ENCODE measurements around the gene STK10.

DNA sequence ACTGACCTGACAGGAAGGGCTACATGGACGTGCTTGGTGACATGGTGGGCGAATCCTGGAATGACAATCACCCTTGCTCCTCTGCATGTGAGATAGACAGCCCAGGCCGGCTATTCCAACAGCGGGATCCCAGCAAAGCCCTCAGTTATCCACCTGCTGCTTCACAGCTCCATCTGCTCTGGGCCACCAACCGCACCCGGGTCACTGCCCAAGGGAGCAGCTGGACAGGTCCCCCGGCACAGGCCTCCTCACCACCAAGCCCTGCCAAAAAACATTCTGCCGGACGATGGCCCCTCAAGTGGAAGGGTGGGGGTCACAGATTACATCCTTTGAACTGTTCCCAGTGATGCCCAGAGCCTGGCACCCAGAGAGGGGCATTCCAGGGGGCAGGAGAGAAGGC, 39.6 kb downstream of the STK10 start:
- no peak for TF ChIP-seq POLR2A (IDR thresholded peaks at IDR 0.05)
- no peak for TF ChIP-seq POLR2AphosphoS5 (IDR thresholded peaks at IDR 0.05)
- TF ChIP-seq, protein P1, sequence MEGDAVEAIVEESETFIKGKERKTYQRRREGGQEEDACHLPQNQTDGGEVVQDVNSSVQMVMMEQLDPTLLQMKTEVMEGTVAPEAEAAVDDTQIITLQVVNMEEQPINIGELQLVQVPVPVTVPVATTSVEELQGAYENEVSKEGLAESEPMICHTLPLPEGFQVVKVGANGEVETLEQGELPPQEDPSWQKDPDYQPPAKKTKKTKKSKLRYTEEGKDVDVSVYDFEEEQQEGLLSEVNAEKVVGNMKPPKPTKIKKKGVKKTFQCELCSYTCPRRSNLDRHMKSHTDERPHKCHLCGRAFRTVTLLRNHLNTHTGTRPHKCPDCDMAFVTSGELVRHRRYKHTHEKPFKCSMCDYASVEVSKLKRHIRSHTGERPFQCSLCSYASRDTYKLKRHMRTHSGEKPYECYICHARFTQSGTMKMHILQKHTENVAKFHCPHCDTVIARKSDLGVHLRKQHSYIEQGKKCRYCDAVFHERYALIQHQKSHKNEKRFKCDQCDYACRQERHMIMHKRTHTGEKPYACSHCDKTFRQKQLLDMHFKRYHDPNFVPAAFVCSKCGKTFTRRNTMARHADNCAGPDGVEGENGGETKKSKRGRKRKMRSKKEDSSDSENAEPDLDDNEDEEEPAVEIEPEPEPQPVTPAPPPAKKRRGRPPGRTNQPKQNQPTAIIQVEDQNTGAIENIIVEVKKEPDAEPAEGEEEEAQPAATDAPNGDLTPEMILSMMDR (IDR thresholded peaks at IDR 0.05): no peak

Measured in stomach (tissue), 4 donors.